Kidney epithelial cell (primary cell): ENCODE data around the gene EFCAB11. TPM values are rescaled to one million over a fixed set of nuclear protein-coding genes. Genes with fewer than 3 reads are reported as not detected.

ENCODE experiments used
- DNase-seq: peaks from one replicate; pipeline ENCODE4 v3.0.0-alpha.2; 2010; ENCODE audit warnings: low read depth
- H3K27me3 ChIP-seq: 2 replicates; pipeline ENCODE4 v1.6.0; 2011; ENCODE audit warnings: low read length; ENCODE audit not compliant: control insufficient read depth, insufficient read depth
- H3K36me3 ChIP-seq: 2 replicates; pipeline ENCODE4 v1.5.1; 2011; ENCODE audit warnings: low read length; ENCODE audit not compliant: control insufficient read depth, insufficient read depth
- H3K4me3 ChIP-seq: 2 replicates; pipeline ENCODE4 v1.5.1; 2011; ENCODE audit warnings: low read depth, mild to moderate bottlenecking, control low read depth, low read length
- CTCF ChIP-seq: IDR thresholded peaks from 2 replicates; pipeline ENCODE4 v1.5.1; 2011; ENCODE audit warnings: mild to moderate bottlenecking, moderate library complexity, low read length, control low read depth, inconsistent platforms; ENCODE audit not compliant: insufficient read depth, poor library complexity, severe bottlenecking
- total RNA-seq: library from RNA; depleted of rRNA; stranded (reverse); fragments of >200 nt; gene quantifications from 2 replicates; pipeline ENCODE4 v1.2.3, GENCODE V29; 2015

The EFCAB11 gene
- total RNA-seq, 1 donor from 2014 or later, result 12.8 TPM

GRCh38 chr14:89924268-89924667 lies 30.3 kb downstream of the EFCAB11 start:
- no peaks in the 10 kb centered on the region for H3K36me3 ChIP-seq
- no peak for DNase-seq
- no peak for TF ChIP-seq CTCF
- H3K27me3 ChIP-seq, result no peaks in the 10 kb centered on the region
- H3K4me3 ChIP-seq, result no peak overlapping the region

- Histone ChIP-seq H3K4me3 (no peak overlapping the region), H3K27me3 (no peaks in the 10 kb centered on the region), H3K36me3 (no peaks in the 10 kb centered on the region)
- peak; percentile 34 for DNase-seq
- TF ChIP-seq CTCF, result no peak
These were observed 32.3 kb downstream of the EFCAB11 start for GRCh38 chr14:89922031-89922907.

GRCh38 chr14:89921346-89921745 lies 33.2 kb downstream of the EFCAB11 start:
- Histone ChIP-seq H3K27me3 (no peaks in the 10 kb centered on the region), H3K36me3 (no peaks in the 10 kb centered on the region), H3K4me3 (no peak overlapping the region)
- no peak for TF ChIP-seq CTCF
- DNase-seq, result no peak

DNA sequence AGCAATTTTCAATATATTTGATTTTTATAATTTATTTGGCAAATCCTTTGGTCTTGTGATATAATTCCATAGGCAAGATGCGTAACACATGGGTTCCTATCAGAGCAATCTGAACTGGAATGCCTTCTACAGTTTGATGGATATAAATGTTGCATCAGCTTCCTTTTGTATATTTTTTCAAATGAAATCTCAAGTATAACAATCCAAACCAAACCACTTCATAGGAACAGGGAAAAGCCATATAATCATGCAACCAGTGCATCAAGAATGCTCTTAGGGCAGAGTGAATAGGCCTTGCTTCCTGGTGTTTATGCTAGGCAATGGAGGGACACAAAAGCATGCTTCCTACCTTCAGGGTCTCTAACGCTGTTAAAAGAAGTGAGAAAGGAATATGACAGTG lies 34.5 kb downstream of the EFCAB11 start:
- no peak for TF ChIP-seq CTCF
- no peak for DNase-seq
- H3K4me3 ChIP-seq, result no peak overlapping the region
- no peaks in the 10 kb centered on the region for H3K27me3 ChIP-seq
- H3K36me3 ChIP-seq, result no peaks in the 10 kb centered on the region

GRCh38 chr14:89918721-89919120 lies 35.8 kb downstream of the EFCAB11 start:
- Histone ChIP-seq H3K4me3 (no peak overlapping the region), H3K27me3 (no peaks in the 10 kb centered on the region), H3K36me3 (no peaks in the 10 kb centered on the region)
- no peak for TF ChIP-seq CTCF
- DNase-seq, result no peak

DNA sequence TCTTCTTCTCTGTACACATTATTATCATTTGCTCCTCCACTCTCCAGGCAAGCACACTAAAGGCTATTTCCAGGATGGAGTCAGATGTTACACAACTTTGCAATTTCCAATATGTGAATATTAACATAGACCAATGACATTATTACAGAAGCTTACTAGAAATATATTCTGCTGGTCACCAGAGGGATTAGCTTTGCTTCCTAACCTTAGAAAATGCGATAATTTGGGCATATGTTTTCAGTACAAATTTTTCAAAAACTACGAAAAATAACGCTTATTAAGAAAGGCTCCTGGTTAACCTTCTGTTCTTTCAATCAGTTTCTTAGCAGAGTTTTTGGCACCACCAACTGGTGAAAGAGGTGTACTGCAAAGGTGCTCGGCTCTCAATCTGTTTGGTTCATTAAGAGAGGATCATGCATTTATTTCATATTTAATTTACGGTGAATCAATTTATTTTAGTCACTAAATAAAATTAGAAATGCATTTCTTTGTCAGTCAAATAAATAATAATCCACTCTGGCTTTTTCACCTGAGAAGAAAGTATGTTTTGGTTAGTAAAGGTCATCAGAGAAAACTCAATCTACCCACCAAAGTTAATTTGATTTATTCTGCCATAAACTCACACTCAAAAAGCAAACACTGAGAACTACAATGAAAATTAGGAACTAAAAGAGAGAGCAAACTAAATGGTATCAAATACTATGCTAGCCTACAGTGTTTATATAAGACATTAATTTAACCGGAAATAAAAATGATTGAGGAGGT lies 39.2 kb downstream of the EFCAB11 start:
- peak; percentile 89 for TF ChIP-seq CTCF
- Histone ChIP-seq H3K4me3 (no peak overlapping the region), H3K36me3 (no peaks in the 10 kb centered on the region), H3K27me3 (no peaks in the 10 kb centered on the region)
- no peak for DNase-seq
